Keratinocyte (primary cell): ENCODE data around the gene TMCC1. TPM values are rescaled to one million over a fixed set of nuclear protein-coding genes. Genes with fewer than 3 reads are reported as not detected.
A peak's percentile ranks its signal among the peaks of the same experiment; 100 is the strongest.

Experiments
- DNase-seq: peaks from one replicate; pipeline ENCODE4 v3.0.0-alpha.2; 2011; ENCODE audit warnings: low read depth, missing footprints, low spot score
- FAIRE-seq: peaks from 2 replicates; lab custom pipeline; 2011; peaks lifted over from hg19 to GRCh38; lab: Jason Lieb, UNC
- H2AFZ ChIP-seq: 2 replicates; pipeline ENCODE4 v1.6.0; 2012; ENCODE audit warnings: low read length, control low read depth, inconsistent platforms; ENCODE audit not compliant: control insufficient read depth
- H3K27ac ChIP-seq: 2 replicates; pipeline ENCODE4 v1.5.1; 2011; ENCODE audit warnings: low read length; ENCODE audit not compliant: control insufficient read depth, insufficient read depth
- H3K27me3 ChIP-seq: 3 replicates; pipeline ENCODE4 v1.6.0; 2011; ENCODE audit warnings: low read length; ENCODE audit not compliant: control insufficient read depth, insufficient read depth; ENCODE audit errors: extremely low read depth
- H3K36me3 ChIP-seq, 2 experiments: 2 replicates in 1 of 2; 3 replicates in 1 of 2; pipeline ENCODE4 v1.5.1; 2011; ENCODE audit warnings: low read length in 2 of 2, mild to moderate bottlenecking in 1 of 2; ENCODE audit not compliant: control insufficient read depth in 2 of 2, insufficient read depth in 2 of 2; ENCODE audit errors: extremely low read depth in 1 of 2
- H3K4me1 ChIP-seq: 3 replicates; pipeline ENCODE4 v1.5.1; 2011; ENCODE audit warnings: low read length; ENCODE audit not compliant: control insufficient read depth, insufficient read depth; ENCODE audit errors: extremely low read depth
- H3K4me2 ChIP-seq: 3 replicates; pipeline ENCODE4 v1.6.0; 2011; ENCODE audit warnings: low read depth, low read length; ENCODE audit not compliant: control insufficient read depth, insufficient read depth; ENCODE audit errors: extremely low read depth
- H3K4me3 ChIP-seq, 3 experiments: fragments of 200-600 bp in 1 of 3; sonication (generic) in 1 of 3; 2 replicates in 2 of 3; 3 replicates in 1 of 3; pipeline ENCODE4 v1.5.1; 2011 to 2016; ENCODE audit warnings: low read length in 3 of 3, mild to moderate bottlenecking in 3 of 3, control low read depth in 2 of 3, inconsistent platforms in 1 of 3, low read depth in 1 of 3, mixed read lengths in 1 of 3, mixed run types in 1 of 3, moderate library complexity in 1 of 3; ENCODE audit not compliant: control insufficient read depth in 2 of 3, insufficient read depth in 2 of 3; ENCODE audit errors: extremely low read depth in 1 of 3
- H3K79me2 ChIP-seq: 2 replicates; pipeline ENCODE4 v1.6.0; 2012; ENCODE audit warnings: low read length; ENCODE audit not compliant: control insufficient read depth, insufficient read depth
- H3K9ac ChIP-seq: 3 replicates; pipeline ENCODE4 v1.6.0; 2011; ENCODE audit warnings: low read length; ENCODE audit not compliant: control insufficient read depth, insufficient read depth; ENCODE audit errors: extremely low read depth
- H3K9me1 ChIP-seq: 3 replicates; pipeline ENCODE4 v1.6.0; 2011; ENCODE audit warnings: low read length; ENCODE audit not compliant: control insufficient read depth, insufficient read depth; ENCODE audit errors: extremely low read depth
- H3K9me3 ChIP-seq: 2 replicates; pipeline ENCODE4 v1.5.1; 2012; ENCODE audit warnings: low read depth, low read length; ENCODE audit not compliant: control insufficient read depth
- H4K20me1 ChIP-seq: 3 replicates; pipeline ENCODE4 v1.6.0; 2011; ENCODE audit warnings: low read length; ENCODE audit not compliant: control insufficient read depth, insufficient read depth; ENCODE audit errors: extremely low read depth
- EZH2 ChIP-seq: IDR thresholded peaks from one replicate; pipeline ENCODE4 v1.6.1; 2012; ENCODE audit warnings: inconsistent platforms, mild to moderate bottlenecking, low read length, moderate library complexity
- dilution Hi-C: fragments of 300-500 bp; cut with MboI; formaldehyde crosslinking; loops from one replicate; pipeline ENCODE4 v1.7.0; 2020; ENCODE audit warnings: low sequenced_read_pairs; ENCODE audit not compliant: extremely low pct_ligation_motif_present
- polyA plus RNA-seq, 5 experiments: library from polyadenylated mRNA; depleted of rRNA in 3 of 5; stranded (reverse) in 3 of 5; stranded (forward) in 1 of 5; unstranded in 1 of 5; fragments of >200 nt; gene quantifications; 1 replicate in 1 of 5; 2 replicates in 3 of 5; 3 replicates in 1 of 5; pipeline versions ENCODE4 v1.2.1 to v1.2.3, GENCODE V29; 2011 to 2012; ENCODE audit warnings: missing spikeins in 2 of 5, low read depth in 1 of 5, low replicate concordance in 1 of 5
- TF ChIP-seq, protein P1 (sequence below), 3 experiments: IDR thresholded peaks in 1 of 3; conservative IDR thresholded peaks in 1 of 3; optimal IDR thresholded peaks in 1 of 3; 2 replicates in 2 of 3; 3 replicates in 1 of 3; pipeline versions ENCODE3 to v1.5.1; 2011; ENCODE audit warnings: low read length in 3 of 3, mild to moderate bottlenecking in 3 of 3, moderate library complexity in 2 of 3, control low read depth in 1 of 3, inconsistent platforms in 1 of 3; ENCODE audit not compliant: insufficient read depth in 2 of 3; ENCODE audit errors: extremely low read depth in 1 of 3

Gene TMCC1
- polyA plus RNA-seq, 1 donor (not counting 4 experiments of a cell fraction or from before 2014, with no cell fraction given): 27.7 TPM

DNA sequence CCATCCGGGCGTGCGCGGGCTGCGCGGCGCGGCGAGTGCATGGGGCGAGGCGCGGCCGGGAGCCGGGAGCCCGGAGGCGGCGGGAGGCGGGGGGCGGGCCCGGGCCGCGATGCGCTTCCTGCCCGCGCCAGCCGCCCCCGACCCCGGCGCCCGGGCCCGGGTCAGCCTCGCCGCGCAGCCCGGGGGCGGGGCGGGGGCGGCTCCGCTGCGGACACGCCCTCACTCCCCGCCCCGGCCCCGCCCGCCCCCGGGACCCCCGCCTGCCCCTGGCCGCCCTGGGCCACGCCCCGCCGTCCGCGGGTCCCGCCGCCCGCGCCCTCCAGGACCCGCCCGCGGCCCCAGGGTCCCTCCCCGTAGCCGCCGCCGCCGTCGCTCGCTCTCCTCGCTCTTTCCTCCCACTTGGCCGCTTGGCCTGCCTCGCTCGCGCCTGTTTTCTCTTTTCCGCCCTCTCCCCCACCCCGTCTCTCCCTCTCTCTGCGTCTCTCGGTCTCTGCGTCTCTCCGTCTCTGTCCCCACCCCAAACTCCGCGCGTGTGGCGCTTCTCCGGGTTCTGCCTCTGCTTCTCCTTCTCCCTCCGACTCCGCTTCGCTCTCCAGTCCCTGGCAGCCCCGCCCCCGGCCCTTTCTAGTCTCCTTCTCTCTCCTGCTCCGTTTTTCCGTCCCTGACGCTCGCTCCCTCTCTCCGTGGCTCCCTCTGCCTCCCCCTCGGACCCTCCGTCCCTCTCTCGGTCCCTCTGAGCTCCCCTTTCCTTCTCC is 286.7 kb downstream of the TMCC1 start, which contains the start of gene PLXND1:
TSS of gene PLXND1 (minus strand) at position 41 of the 755 bp plus-strand sequence. CDS start at position 4, 37 bp downstream.
- peak within 1 kb of the TSS; percentile 70 for H3K4me2 ChIP-seq
- H3K79me2 ChIP-seq: no peaks in the 10 kb centered on the region
- peaks cover 50% of the 10 kb centered on the region for H3K27me3 ChIP-seq
- dilution Hi-C loops: no loop called here
- TF ChIP-seq EZH2: peak; percentile 55
- TF ChIP-seq, protein P1, sequence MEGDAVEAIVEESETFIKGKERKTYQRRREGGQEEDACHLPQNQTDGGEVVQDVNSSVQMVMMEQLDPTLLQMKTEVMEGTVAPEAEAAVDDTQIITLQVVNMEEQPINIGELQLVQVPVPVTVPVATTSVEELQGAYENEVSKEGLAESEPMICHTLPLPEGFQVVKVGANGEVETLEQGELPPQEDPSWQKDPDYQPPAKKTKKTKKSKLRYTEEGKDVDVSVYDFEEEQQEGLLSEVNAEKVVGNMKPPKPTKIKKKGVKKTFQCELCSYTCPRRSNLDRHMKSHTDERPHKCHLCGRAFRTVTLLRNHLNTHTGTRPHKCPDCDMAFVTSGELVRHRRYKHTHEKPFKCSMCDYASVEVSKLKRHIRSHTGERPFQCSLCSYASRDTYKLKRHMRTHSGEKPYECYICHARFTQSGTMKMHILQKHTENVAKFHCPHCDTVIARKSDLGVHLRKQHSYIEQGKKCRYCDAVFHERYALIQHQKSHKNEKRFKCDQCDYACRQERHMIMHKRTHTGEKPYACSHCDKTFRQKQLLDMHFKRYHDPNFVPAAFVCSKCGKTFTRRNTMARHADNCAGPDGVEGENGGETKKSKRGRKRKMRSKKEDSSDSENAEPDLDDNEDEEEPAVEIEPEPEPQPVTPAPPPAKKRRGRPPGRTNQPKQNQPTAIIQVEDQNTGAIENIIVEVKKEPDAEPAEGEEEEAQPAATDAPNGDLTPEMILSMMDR (optimal IDR thresholded peaks at IDR 0.05 in 1 of 3, IDR thresholded peaks at IDR 0.05 in 1 of 3, conservative IDR thresholded peaks at IDR 0.05 in 1 of 3; ENCODE audit: extremely low read depth in 1 of 3, insufficient read depth in 2 of 3, low read length in 3 of 3): no peak
- peaks cover 3% of the 10 kb centered on the region for H4K20me1 ChIP-seq
- peak within 1 kb of the TSS; percentile 70 for H2AFZ ChIP-seq
- H3K9me1 ChIP-seq: no peaks in the 10 kb centered on the region
- no peaks in the 10 kb centered on the region for H3K36me3 ChIP-seq
- DNase-seq (no peak), FAIRE-seq (no peak)
- H3K9me3 ChIP-seq: no peaks in the 10 kb centered on the region
- H3K27ac ChIP-seq: no peak within 1 kb of the TSS
- peak within 1 kb of the TSS; percentile 35 to 66 (median 58) for H3K4me3 ChIP-seq
- H3K9ac ChIP-seq: peak within 1 kb of the TSS; percentile 15
- H3K4me1 ChIP-seq: no peaks in the 10 kb centered on the region

DNA sequence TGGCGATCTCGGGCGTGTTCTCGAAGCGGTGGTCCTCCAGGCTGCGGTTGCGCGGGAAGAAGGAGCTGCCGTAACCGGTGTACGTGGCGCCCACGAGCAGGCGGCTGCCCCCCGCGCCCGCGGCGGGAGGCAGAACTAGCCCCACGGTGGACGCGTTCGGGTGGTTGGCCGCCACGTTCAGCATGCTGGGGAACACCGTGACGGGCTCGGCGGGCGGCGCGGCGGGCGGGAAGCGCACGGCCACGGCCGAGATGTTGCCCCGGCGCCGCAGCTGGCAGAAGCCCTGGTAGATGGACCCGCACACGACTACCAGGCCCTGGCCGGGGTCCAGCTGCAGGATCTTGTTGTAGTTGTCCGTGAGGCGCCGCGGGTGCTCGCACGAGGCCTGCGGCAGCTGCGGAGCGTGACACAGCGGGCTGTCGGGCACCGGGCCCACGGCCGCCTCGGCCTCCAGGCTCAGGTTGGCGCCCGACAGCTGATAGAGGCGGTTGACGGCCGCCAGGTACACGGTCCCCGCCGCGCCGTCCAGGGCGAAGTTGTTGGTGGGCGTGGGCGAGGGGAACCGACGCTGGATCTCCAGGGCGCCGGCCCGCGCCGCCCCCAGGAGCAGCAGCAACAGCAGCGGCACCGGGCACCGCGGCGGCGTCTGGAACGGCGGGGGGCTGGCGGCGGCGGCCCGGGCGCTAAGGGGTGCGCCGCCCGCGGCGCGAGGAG is 287.4 kb downstream of the TMCC1 start:
- no peak for FAIRE-seq
- Histone ChIP-seq H3K4me1 (no peaks in the 10 kb centered on the region), H3K9ac (no peak overlapping the region)

More for the DNA sequence above, 287.4 kb downstream of the TMCC1 start:
- Histone ChIP-seq H3K4me2 (peak overlapping the region; percentile 32), H3K9me3 (no peaks in the 10 kb centered on the region), H3K4me3 (peak overlapping the region in 2 of 3 experiments; percentile 12 to 19), H3K9me1 (no peaks in the 10 kb centered on the region), H3K36me3 (no peaks in the 10 kb centered on the region), H4K20me1 (peaks cover 3% of the 10 kb centered on the region), H3K27ac (no peak overlapping the region), H3K79me2 (no peaks in the 10 kb centered on the region), H3K27me3 (peaks cover 53% of the 10 kb centered on the region), H2AFZ (no peak overlapping the region)
- dilution Hi-C loops: no loop called here
- no peak for DNase-seq
- TF ChIP-seq EZH2: peak; percentile 98
- TF ChIP-seq, protein P1 (optimal IDR thresholded peaks at IDR 0.05 in 1 of 3, IDR thresholded peaks at IDR 0.05 in 1 of 3, conservative IDR thresholded peaks at IDR 0.05 in 1 of 3; ENCODE audit: extremely low read depth in 1 of 3, insufficient read depth in 2 of 3, low read length in 3 of 3): no peak
